Naive thymus-derived CD8-positive, alpha-beta T cell (primary cell): ENCODE results near the gene KRT81. TPM values are rescaled to one million over a fixed set of nuclear protein-coding genes. Genes with fewer than 3 reads are reported as not detected.
A peak's percentile ranks its signal among the peaks of the same experiment; 100 is the strongest.

Experiments used
- ATAC-seq, 2 donors: fragments of 150-1000 bp; cut with Tn5 transposase in 1 of 2; sonication (Bioruptor Pico), chemical (Tn5 transposase) in 1 of 2; 1 replicate in 1 of 2; 2 replicates in 1 of 2; pipeline ENCODE4 v1.10.0; 2021; ENCODE audit warnings: mild to moderate bottlenecking in 2 of 2, moderate library complexity in 2 of 2
- POLR2A ChIA-PET: fragments of 350-600 bp; sonication (Branson Sonifier 250); formaldehyde crosslinking; loops from one replicate; lab custom pipeline; 2021; ENCODE audit warnings: antibody characterized with exemption; lab: Charles Lee
- DNase-seq, 10 donors: peaks; one replicate each; pipeline versions ENCODE4 v3.0.0 to v3.0.0-alpha.2; 2020 to 2022
- H3K27ac Mint-ChIP-seq, 10 donors: one replicate each; pipeline ENCODE4 v1.8.0; 2020 to 2022; ENCODE audit warnings: mild to moderate bottlenecking in 10 of 10, mixed read lengths in 10 of 10, moderate library complexity in 4 of 10, inconsistent platforms in 1 of 10
- H3K27me3 Mint-ChIP-seq, 5 donors: one replicate each; pipeline ENCODE4 v1.8.0; 2021 to 2022; ENCODE audit warnings: mixed read lengths in 5 of 5
- H3K36me3 Mint-ChIP-seq, 3 donors: one replicate each; pipeline ENCODE4 v1.8.0; 2020 to 2022; ENCODE audit warnings: mixed read lengths in 3 of 3, mild to moderate bottlenecking in 2 of 3, inconsistent platforms in 1 of 3
- H3K4me1 Mint-ChIP-seq, 4 donors: one replicate each; pipeline ENCODE4 v1.8.0; 2021 to 2022; ENCODE audit warnings: mixed read lengths in 4 of 4
- H3K4me3 Mint-ChIP-seq, 10 donors: one replicate each; pipeline ENCODE4 v1.8.0; 2020 to 2022; ENCODE audit warnings: mild to moderate bottlenecking in 10 of 10, mixed read lengths in 10 of 10, moderate library complexity in 6 of 10, inconsistent platforms in 1 of 10
- H3K9me3 Mint-ChIP-seq, 9 donors: one replicate each; pipeline ENCODE4 v1.8.0; 2020 to 2022; ENCODE audit warnings: mixed read lengths in 9 of 9, mild to moderate bottlenecking in 3 of 9, inconsistent platforms in 1 of 9, moderate library complexity in 1 of 9
- polyA plus RNA-seq, 3 donors: library from polyadenylated mRNA; unstranded; fragments of 300-500 nt; fragmentation: Illumina TruSeq; gene quantifications; one replicate each; pipeline ENCODE4 v1.2.3, GENCODE V29; 2021
- total RNA-seq, 8 experiments: library from RNA in 2 of 8; stranded (reverse) in 2 of 8; gene quantifications; one replicate each; pipeline ENCODE4 v1.2.3 and lab custom pipeline; 2021 to 2026

KRT81 gene
- total and polyA plus RNA-seq, 5 experiments from 2014 or later: not detected

DNA sequence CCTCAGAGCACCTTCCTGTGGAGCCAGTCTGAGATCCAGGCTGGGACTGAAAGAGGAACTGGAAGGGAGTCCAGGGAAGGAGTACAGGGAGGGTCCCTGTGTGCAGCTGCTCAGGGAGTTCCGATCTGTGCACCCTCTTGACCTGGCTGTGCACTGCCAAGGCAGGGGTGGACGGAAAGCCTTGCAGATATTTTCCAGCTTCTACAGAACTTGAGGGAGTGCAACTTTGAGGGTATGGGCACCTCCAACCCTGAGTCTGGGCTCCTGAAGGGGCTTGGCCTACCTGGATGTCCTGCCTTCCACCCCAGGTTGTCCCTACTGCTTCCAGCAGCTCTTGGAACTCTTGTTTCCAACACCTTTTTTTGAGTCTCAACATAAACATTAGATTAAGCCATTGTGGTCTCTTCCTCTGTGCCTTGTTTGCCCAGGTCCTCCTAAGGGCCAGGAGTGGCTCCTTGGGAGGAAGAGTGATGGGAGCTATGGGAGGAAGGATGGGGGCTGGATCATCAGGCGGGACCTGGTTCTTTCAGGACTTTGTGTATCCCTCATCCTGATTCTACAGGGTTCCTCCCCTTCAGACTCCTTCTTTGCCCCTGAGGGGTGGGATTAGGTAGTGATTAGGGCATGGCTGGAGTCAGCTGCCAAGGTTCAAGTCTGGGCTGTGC lies 54.8 kb downstream of the KRT81 start:
- POLR2A ChIA-PET: interaction anchor here (0.7 kb wide), 1 partner anchor 88 kb away, joined by 4 read pairs; no protein-coding TSS in a partner anchor
- Mint-ChIP-seq H3K36me3 (no peaks in the 10 kb centered on the region), H3K4me1 (peaks cover 0 to 5% (median 4%) of the 10 kb centered on the region in 4 donors), H3K27me3 (peaks cover 15 to 55% (median 31%) of the 10 kb centered on the region in 5 donors), H3K27ac (no peak overlapping the region), H3K9me3 (no peaks in the 10 kb centered on the region), H3K4me3 (no peak overlapping the region)
- DNase-seq (peak in 1 of 10 donors; percentile 28), ATAC-seq (no peak)

Other genes with a start within 250 kb of the KRT81 start
- 1 to 10 TPM; 1.9 to 2.4 TPM for gene NR4A1, start 240.1 kb downstream of the KRT81 start, total RNA-seq
- gene NR4A1, start 240.1 kb downstream of the KRT81 start, polyA plus RNA-seq: under 1 TPM; 0.39 to 0.79 (median 0.45) TPM
- gene ATG101, start 221.6 kb downstream of the KRT81 start, total RNA-seq: 10 to 100 TPM; 18.0 to 19.4 TPM
- gene ATG101, start 221.6 kb downstream of the KRT81 start, polyA plus RNA-seq: 10 to 100 TPM; 17.6 to 28.8 (median 22.2) TPM
- gene SMIM41, start 211.8 kb downstream of the KRT81 start, total RNA-seq: not detected
- not detected for gene SMIM41, start 211.8 kb downstream of the KRT81 start, polyA plus RNA-seq
- gene KRT80, start 99.5 kb downstream of the KRT81 start, total RNA-seq: not detected
- not detected for gene KRT80, start 99.5 kb downstream of the KRT81 start, polyA plus RNA-seq
- not detected for gene KRT7, start 58.3 kb downstream of the KRT81 start, total RNA-seq
- gene KRT7, start 58.3 kb downstream of the KRT81 start, polyA plus RNA-seq: not detected
- gene KRT86, start 16.9 kb downstream of the KRT81 start, total RNA-seq: not detected
- not detected for gene KRT86, start 16.9 kb downstream of the KRT81 start, polyA plus RNA-seq
- not detected for gene KRT83, start 29.9 kb upstream of the KRT81 start, total RNA-seq
- not detected for gene KRT83, start 29.9 kb upstream of the KRT81 start, polyA plus RNA-seq
- gene KRT85, start 75.9 kb upstream of the KRT81 start, total RNA-seq: not detected
- not detected for gene KRT85, start 75.9 kb upstream of the KRT81 start, polyA plus RNA-seq
- not detected for gene KRT84, start 94.1 kb upstream of the KRT81 start, total RNA-seq
- gene KRT84, start 94.1 kb upstream of the KRT81 start, polyA plus RNA-seq: not detected
- not detected for gene KRT82, start 114.8 kb upstream of the KRT81 start, total RNA-seq
- not detected for gene KRT82, start 114.8 kb upstream of the KRT81 start, polyA plus RNA-seq
- gene KRT75, start 142.8 kb upstream of the KRT81 start, total RNA-seq: not detected
- gene KRT75, start 142.8 kb upstream of the KRT81 start, polyA plus RNA-seq: not detected
- not detected for gene KRT6B, start 160.6 kb upstream of the KRT81 start, total RNA-seq
- gene KRT6B, start 160.6 kb upstream of the KRT81 start, polyA plus RNA-seq: not detected
- not detected for gene KRT6C, start 182.3 kb upstream of the KRT81 start, total RNA-seq
- not detected for gene KRT6C, start 182.3 kb upstream of the KRT81 start, polyA plus RNA-seq
- not detected for gene KRT6A, start 201.7 kb upstream of the KRT81 start, total RNA-seq
- not detected for gene KRT6A, start 201.7 kb upstream of the KRT81 start, polyA plus RNA-seq
- gene KRT5, start 228.9 kb upstream of the KRT81 start, total RNA-seq: not detected
- gene KRT5, start 228.9 kb upstream of the KRT81 start, polyA plus RNA-seq: not detected